Raji (cell line): Measurements from ENCODE around the gene CD48.

Source experiments
- POLR2A ChIP-seq: IDR thresholded peaks from 2 replicates; pipeline ENCODE4 v1.6.1; 2011; ENCODE audit warnings: low read depth, low read length, control low read depth; ENCODE audit not compliant: insufficient read depth

CD48 gene

GRCh38 chr1:160629286-160630210, 82.1 kb downstream of the CD48 start:
- no peak for TF ChIP-seq POLR2A

GRCh38 chr1:160628799-160629263, 82.8 kb downstream of the CD48 start:
- no peak for TF ChIP-seq POLR2A
